Measurements from ENCODE around the gene INSL3.

DNA sequence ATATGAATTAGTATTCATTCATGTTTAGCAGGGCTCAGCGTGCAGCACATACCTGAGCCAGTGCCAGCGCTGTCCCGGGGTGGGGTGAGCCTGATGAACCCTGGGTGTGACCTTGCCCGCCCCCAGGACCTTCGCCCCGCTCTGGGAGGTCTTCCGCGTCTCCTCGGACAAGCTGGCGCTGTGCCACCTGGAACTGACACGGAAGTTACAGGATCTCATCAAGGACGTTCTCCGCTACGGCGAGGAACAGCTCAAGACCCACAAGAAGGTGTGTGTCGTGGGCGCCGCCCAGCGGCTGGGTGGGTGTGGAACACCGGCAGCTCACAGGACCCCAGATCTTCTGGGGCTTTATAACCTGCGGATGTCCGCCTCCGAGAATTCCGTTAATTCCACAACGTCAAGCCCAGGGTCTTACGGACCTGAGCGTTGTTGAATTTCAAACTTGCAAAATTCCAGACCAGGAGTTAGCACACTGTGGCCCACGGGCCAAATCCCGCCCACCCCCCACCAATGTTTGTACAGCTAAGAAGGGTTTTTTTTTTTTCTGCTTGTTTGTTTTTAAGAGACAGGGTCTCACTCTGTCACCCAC is 54.7 kb downstream of the INSL3 start:
- TF ChIP-seq, protein P1, sequence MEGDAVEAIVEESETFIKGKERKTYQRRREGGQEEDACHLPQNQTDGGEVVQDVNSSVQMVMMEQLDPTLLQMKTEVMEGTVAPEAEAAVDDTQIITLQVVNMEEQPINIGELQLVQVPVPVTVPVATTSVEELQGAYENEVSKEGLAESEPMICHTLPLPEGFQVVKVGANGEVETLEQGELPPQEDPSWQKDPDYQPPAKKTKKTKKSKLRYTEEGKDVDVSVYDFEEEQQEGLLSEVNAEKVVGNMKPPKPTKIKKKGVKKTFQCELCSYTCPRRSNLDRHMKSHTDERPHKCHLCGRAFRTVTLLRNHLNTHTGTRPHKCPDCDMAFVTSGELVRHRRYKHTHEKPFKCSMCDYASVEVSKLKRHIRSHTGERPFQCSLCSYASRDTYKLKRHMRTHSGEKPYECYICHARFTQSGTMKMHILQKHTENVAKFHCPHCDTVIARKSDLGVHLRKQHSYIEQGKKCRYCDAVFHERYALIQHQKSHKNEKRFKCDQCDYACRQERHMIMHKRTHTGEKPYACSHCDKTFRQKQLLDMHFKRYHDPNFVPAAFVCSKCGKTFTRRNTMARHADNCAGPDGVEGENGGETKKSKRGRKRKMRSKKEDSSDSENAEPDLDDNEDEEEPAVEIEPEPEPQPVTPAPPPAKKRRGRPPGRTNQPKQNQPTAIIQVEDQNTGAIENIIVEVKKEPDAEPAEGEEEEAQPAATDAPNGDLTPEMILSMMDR (IDR thresholded peaks at IDR 0.05; ENCODE audit: insufficient read depth, low read depth, low read length), result peak; percentile 84
- TF ChIP-seq EZH2 (IDR thresholded peaks at IDR 0.05; ENCODE audit: insufficient read depth, low read length), result no peak

Measured in astrocyte (in vitro differentiated cells and primary cell).